Cardiac fibroblast (primary cell): ENCODE results near the gene IGBP1.

Source experiments
- DNase-seq, 2 donors: peaks; one replicate each; pipeline versions ENCODE4 v3.0.0 to v3.0.0-alpha.2; 2010; ENCODE audit warnings: low read depth in 2 of 2
- H3K4me3 ChIP-seq, 2 donors: replicated peaks in 1 of 2; 1 replicate in 1 of 2; 2 replicates in 1 of 2; pipeline ENCODE4 v1.5.1; 2011; ENCODE audit warnings: low read depth in 2 of 2, low read length in 2 of 2, mild to moderate bottlenecking in 2 of 2, moderate library complexity in 1 of 2
- CTCF ChIP-seq: IDR thresholded peaks from one replicate; pipeline ENCODE4 v1.5.1; 2011; ENCODE audit warnings: low read depth, mild to moderate bottlenecking, low read length, inconsistent platforms

IGBP1 gene

GRCh38 chrX:70174754-70175153 is 41.5 kb downstream of the IGBP1 start:
- peak; percentile 56 to 61 for DNase-seq

GRCh38 chrX:70175338-70175737 is 42.1 kb downstream of the IGBP1 start:
- no peak overlapping the region for H3K4me3 ChIP-seq
- no peak for TF ChIP-seq CTCF
- DNase-seq: no peak

More at GRCh38 chrX:70174754-70175153, 41.5 kb downstream of the IGBP1 start:
- H3K4me3 ChIP-seq: no peak overlapping the region
- TF ChIP-seq CTCF: no peak

- no peak for TF ChIP-seq CTCF
- H3K4me3 ChIP-seq: no peak within 1 kb of the TSS
- peak in 1 of 2 donors; percentile 51 for DNase-seq
Observed at GRCh38 chrX:70176938-70177533, 43.8 kb downstream of the IGBP1 start, which contains the start of gene DGAT2L6. Gene DGAT2L6, plus strand, starts transcription at chrX:70177483. Its CDS starts 100 bp downstream, at chrX:70177583.

- H3K4me3 ChIP-seq: no peak overlapping the region
- no peak for TF ChIP-seq CTCF
- DNase-seq: peak in 1 of 2 donors; percentile 42
Observed at GRCh38 chrX:70183091-70183490, 49.8 kb downstream of the IGBP1 start.

GRCh38 chrX:70190225-70190624 is 57.0 kb downstream of the IGBP1 start:
- TF ChIP-seq CTCF: no peak
- no peak overlapping the region for H3K4me3 ChIP-seq
- no peak for DNase-seq

GRCh38 chrX:70196961-70197720 is 63.9 kb downstream of the IGBP1 start:
- TF ChIP-seq CTCF: peak; percentile 67
- no peak overlapping the region for H3K4me3 ChIP-seq
- peak; percentile 60 to 70 for DNase-seq
